Activated effector memory CD4-positive, alpha-beta T cell treated with anti-CD3 and anti-CD28 coated beads, Interleukin-2, amount 50 U/mL, for 16 hours (primary cell): Measurements from ENCODE around the gene FAM117B.
"Not testable (repeated sequence)": the region's sequence is repeated elsewhere in the genome, so short reads cannot be mapped to it uniquely, and the experiment has no call there.

Experiments used
- DNase-seq: peaks from one replicate; pipeline ENCODE4 v3.0.0-alpha.2; 2020

FAM117B gene

DNA sequence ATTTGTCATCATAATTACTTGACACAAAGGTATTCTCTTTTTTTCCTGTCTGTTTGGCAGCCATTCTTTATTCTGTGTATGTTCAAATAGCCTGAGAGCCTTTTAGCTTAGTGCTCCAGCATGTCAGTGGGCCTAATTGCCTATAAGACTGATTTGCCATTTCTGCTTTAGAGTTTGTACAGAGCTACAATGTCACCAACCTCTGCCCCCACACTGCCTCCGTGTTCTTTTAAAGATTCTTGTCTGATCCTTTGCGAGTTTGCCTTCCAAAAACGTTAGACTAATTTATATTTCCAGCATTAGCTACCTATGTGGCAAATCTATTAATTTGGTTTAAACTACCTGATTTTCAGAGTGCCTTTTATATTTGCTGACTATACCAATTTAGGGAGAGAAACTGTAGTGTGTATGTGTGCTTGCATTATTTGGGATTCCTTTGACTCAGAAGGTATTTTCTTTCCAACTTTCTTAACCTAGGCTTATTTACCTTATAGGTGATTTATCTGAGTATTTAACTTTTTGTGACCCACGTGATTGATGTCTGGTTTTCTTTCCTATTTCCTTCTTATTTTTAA, 70.8 kb downstream of the FAM117B start:
- DNase-seq, result no peak

DNA sequence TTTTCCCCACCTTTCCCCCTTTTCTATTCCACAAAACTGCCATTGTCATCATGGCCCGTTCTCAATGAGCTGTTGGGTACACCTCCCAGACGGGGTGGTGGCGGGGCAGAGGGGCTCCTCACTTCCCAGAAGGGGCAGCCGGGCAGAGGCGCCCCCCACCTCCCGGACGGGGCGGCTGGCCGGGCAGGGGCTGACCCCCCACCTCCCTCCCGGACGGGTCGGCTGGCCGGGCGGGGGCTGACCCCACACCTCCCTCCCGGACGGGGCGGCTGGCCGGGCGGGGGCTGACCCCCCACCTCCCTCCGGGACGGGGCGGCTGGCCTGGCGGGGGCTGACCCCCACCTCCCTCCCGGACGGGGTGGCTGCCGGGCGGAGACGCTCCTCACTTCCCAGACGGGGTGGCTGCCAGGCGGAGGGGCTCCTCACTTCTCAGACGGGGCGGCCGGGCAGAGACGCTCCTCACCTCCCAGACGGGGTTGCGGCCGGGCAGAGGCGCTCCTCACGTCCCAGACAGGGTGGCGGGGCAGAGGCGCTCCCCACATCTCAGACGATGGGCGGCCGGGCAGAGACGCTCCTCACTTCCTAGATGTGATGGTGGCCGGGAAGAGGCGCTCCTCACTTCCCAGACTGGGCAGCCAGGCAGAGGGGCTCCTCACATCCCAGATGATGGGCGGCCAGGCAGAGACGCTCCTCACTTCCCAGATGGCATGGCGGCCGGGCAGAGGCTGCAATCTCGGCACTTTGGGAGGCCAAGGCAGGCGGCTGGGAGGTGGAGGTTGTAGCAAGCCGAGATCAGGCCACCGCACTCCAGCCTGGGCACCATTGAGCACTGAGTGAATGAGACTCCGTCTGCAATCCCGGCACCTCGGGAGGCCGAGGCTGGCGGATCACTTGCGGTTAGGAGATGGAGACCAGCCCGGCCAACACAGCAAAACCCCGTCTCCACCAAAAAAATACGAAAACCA, 80.5 kb downstream of the FAM117B start:
- not testable (repeated sequence) for DNase-seq

DNA sequence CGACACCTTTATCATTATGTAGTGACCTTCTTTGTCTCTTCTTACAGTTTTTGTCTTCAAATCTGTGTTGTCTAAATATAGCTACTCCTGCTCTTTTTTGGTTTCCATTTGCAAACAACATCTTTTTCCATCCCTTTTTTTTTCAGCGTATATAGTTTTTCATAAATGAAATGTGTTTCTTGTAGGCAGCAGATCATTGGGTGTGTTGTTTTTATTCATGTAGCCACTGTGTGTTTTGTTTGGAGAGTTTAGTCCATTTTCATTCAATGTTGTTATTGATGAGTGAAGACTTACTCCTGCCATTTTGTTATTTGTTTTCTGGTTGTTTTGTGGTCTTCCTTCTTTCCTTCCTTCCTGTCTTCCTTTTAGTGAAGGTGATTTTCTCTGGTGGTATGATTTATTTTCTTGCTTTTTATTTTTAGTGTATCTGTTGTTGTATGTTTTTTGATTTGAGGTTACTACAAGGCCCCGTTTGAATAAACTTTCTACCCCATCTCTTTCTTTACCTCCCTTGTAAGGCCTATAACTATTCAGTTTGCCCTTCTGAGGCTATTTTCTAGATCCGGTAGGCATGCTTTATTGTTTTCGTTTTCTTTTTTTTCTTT, 81.4 kb downstream of the FAM117B start:
- DNase-seq, result no peak

DNA sequence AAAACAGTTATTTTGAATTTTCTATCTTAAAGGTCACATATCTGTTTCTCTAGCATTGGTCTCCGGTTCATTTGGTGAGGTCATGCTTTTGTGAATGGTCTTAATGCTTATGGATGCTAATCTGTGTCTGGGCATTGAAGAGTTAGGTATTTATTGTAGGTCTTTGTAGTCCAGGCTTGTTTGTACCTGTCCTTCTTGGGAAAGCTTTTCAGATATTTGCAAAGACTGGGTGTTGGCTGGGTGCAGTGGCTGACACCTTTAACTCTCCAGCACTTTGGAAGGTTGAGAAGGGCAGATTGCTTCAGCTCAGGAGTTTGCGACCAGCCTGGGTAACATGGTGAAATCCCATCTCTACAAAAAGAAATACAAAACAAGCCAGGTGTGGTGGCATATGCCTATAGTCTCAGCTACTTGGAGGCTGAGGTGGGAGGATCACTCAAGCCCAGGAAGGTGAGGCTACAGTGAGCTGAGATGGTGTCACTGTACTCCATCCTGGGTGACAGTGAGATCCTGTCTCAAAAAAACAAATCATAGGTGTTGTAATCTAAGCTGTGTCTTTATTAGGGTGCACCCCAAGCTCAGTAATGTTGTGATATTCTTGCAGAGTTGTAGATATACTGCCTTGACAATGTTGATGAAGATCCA, 82.3 kb downstream of the FAM117B start:
- DNase-seq, result no peak

- no peak for DNase-seq
Measured at GRCh38 chr2:202717598-202718310, 83.0 kb downstream of the FAM117B start.

- DNase-seq, result no peak
Measured at GRCh38 chr2:202718614-202719013, 83.8 kb downstream of the FAM117B start.

GRCh38 chr2:202720226-202720625, 85.5 kb downstream of the FAM117B start:
- DNase-seq, result no peak

DNA sequence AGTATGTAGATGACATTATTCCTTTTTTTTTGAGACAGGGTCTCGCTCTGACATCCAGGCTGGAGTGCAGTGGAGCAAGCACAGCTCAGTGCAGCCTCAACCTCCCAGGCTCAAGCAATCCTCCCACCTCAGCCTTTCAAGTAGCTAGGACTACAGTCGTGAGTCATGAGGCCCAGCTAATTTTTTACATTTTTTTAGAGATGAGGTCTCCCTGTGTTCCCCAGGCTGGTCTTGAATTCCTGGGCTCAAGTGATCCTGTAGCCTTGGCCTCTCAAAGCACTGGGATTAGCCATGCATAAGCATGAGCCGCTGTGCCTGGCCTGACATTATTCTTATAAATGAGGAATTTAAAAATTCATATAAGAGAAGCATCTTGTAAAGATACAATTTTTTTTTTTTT, 86.9 kb downstream of the FAM117B start:
- no peak for DNase-seq

GRCh38 chr2:202723746-202724145, 89.0 kb downstream of the FAM117B start:
- no peak for DNase-seq

DNA sequence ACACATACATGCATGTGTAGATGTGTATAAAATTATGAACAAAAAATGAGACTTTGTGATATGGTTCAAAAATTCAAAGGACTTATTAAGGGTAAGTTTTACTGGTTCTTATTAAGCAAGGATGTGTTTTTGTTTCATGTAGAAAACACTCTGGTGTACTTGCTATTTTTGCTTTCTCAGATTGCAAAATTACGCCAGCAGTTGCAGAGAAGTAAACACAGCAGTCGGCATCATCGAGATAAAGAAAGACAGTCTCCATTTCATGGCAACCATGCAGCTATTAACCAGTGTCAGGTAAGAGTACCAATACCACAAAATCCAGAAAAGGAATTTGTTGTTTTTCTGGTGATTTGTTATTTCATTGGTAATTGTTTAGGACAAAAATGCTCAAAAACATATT, 91.3 kb downstream of the FAM117B start:
- no peak for DNase-seq

DNA sequence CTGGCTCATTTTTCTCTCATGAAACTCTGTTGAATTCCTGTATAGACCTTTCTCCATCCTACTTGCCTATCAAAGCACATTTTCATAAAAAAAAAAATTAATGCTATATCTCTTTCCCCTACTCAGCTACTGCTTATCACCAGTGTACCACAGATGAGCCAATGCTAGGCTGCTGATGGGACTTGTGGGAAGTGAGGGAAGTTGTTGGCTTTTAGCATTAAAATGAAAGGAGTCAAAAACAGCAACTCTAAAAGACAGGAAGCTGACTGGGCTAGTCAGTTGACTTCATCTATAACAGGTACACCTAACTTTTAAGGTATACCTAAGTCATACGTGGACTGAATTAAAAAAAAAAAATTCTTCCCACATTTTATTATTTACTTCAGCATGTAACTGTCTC, 102.1 kb downstream of the FAM117B start:
- DNase-seq, result no peak

GRCh38 chr2:202743613-202744012, 108.8 kb downstream of the FAM117B start:
- DNase-seq, result no peak

GRCh38 chr2:202749477-202749876, 114.7 kb downstream of the FAM117B start:
- DNase-seq, result no peak

- no peak for DNase-seq
Measured at GRCh38 chr2:202750763-202751427, 116.1 kb downstream of the FAM117B start.

- no peak for DNase-seq
Measured at GRCh38 chr2:202752071-202752470, 117.3 kb downstream of the FAM117B start.

DNA sequence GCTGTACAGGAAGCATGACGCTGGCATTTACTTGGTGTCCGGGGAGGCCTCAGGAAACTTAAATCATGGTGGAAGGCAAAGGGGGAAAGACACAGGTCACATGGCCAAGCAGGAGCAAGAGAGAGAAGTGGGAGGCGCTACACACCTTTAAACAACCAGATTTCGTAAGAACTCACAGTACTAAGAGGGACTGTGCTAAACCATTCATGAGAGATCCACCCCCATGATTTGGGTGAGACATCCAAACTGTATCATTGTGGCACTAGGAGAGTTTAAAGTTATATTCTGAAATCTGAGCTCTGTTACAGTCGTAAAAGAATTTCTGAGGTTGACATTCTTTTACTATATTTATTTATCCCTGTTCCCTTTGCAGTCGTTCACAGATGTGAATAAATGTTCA, 120.2 kb downstream of the FAM117B start:
- DNase-seq, result no peak

- DNase-seq, result no peak
Measured at GRCh38 chr2:202756598-202756997, 121.8 kb downstream of the FAM117B start.

GRCh38 chr2:202757339-202757738, 122.6 kb downstream of the FAM117B start:
- no peak for DNase-seq

DNA sequence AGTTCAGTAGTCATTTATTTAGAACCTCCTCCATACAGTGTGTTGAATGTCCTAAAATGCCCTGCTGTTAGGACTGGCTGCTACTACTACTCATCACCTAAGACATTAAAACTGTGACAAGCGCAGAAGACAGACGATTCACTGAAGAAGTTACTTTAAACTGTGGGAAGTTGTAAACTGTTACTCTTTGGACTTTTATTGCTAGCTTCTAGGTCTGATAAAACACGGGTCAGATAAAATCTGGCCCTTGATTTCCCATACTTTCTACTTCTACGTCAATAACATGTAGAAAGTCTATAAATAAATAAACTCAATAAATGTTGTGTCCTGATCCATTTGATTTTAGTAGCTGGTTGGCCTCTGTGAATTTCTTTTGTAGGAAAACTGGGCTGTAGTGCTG, 123.4 kb downstream of the FAM117B start:
- no peak for DNase-seq

GRCh38 chr2:202758604-202759003, 123.8 kb downstream of the FAM117B start:
- DNase-seq, result no peak

- DNase-seq, result no peak
Measured at GRCh38 chr2:202760848-202761247, 126.1 kb downstream of the FAM117B start.

GRCh38 chr2:202762556-202762955, 127.8 kb downstream of the FAM117B start:
- no peak for DNase-seq
